Measurements from ENCODE around the gene TMEM179B. TPM values are rescaled to one million over a fixed set of nuclear protein-coding genes. Genes with fewer than 3 reads are reported as not detected.

The TMEM179B gene
- total and polyA plus RNA-seq, 2 of the 13 experiments (the other 11 are each of a cell fraction or from before 2014, with no cell fraction given), result 24.8 to 25.7 TPM

DNA sequence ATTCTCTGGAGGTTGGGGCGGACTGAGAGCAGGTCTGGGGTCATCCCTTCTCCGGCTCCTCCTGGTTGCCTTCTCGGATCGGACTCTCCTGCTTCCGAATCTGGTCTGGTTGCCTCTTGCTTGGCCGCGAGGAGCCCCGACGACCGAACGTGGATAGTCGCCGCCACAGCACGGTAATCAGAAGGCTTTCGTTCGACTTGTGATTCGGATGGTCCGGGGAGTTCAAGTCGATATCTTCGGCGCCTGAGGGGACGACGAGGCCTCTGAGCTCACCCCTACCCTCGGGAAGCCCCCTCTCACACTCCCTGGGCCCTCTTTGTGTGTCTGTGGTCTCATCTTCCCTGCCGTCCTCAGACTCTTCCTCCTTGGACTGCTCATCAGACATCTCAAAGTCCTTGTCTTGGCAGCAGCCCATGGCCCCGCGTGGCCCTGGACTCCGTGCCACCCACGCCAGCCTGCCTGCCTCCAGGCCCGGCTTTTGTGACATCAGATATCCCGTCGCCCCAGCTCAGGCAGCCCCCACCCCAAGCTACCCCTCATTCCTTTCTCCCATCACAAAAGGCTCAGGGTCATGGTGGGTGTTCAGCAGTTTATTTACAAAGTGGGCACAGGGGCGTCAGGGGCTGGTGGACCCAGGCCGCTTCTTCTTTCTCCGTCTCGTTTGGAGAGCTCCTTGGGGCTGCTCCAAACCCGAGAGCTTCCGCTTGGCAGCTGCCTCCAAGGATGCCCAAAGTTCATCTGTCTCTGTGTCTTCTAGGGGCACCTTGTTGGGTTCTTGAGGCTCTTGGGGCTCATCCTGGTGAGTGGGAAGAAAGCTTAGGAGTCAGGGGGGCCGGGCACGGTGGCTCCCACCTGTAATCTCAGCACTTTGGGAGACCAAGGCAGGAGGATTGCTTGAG lies 45.4 kb downstream of the TMEM179B start, which contains the start of gene TEX54 (continued):
- TF ChIP-seq, protein P1, sequence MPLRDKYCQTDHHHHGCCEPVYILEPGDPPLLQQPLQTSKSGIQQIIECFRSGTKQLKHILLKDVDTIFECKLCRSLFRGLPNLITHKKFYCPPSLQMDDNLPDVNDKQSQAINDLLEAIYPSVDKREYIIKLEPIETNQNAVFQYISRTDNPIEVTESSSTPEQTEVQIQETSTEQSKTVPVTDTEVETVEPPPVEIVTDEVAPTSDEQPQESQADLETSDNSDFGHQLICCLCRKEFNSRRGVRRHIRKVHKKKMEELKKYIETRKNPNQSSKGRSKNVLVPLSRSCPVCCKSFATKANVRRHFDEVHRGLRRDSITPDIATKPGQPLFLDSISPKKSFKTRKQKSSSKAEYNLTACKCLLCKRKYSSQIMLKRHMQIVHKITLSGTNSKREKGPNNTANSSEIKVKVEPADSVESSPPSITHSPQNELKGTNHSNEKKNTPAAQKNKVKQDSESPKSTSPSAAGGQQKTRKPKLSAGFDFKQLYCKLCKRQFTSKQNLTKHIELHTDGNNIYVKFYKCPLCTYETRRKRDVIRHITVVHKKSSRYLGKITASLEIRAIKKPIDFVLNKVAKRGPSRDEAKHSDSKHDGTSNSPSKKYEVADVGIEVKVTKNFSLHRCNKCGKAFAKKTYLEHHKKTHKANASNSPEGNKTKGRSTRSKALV (CRISPR knock-in tag; IDR thresholded peaks at IDR 0.05), result 0 out of 2 replicates have a peak, but pooled peaks have one; percentile 49
- no peak for TF ChIP-seq SMAD1 (CRISPR knock-in tag; IDR thresholded peaks at IDR 0.05; ENCODE audit: borderline replicate concordance, low read depth)
- TF ChIP-seq ATF7-NPFF (CRISPR knock-in tag; IDR thresholded peaks at IDR 0.05; ENCODE audit: low read depth), result no peak
- 0 out of 2 replicates have a peak, but pooled peaks have one; percentile 11 for TF ChIP-seq ZNF331 (CRISPR knock-in tag; IDR thresholded peaks at IDR 0.05)
- TF ChIP-seq, protein P2, sequence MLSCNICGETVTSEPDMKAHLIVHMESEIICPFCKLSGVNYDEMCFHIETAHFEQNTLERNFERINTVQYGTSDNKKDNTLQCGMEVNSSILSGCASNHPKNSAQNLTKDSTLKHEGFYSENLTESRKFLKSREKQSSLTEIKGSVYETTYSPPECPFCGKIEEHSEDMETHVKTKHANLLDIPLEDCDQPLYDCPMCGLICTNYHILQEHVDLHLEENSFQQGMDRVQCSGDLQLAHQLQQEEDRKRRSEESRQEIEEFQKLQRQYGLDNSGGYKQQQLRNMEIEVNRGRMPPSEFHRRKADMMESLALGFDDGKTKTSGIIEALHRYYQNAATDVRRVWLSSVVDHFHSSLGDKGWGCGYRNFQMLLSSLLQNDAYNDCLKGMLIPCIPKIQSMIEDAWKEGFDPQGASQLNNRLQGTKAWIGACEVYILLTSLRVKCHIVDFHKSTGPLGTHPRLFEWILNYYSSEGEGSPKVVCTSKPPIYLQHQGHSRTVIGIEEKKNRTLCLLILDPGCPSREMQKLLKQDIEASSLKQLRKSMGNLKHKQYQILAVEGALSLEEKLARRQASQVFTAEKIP (CRISPR knock-in tag; IDR thresholded peaks at IDR 0.05; ENCODE audit: borderline replicate concordance), result no peak
- peak; percentile 32; the same call in 1 of the 2 replicates for TF ChIP-seq HDAC1 (CRISPR knock-in tag; IDR thresholded peaks at IDR 0.05)
- TF ChIP-seq NONO (IDR thresholded peaks at IDR 0.05), result no peak
- 0 out of 2 replicates have a peak, but pooled peaks have one; percentile 23 for TF ChIP-seq NONO (CRISPR knock-in tag; conservative IDR thresholded peaks at IDR 0.05)
- TF ChIP-seq RXRB (CRISPR knock-in tag; IDR thresholded peaks at IDR 0.05; ENCODE audit: borderline replicate concordance), result 0 out of 2 replicates have a peak, but pooled peaks have one; percentile 1
- TF ChIP-seq, protein P3, sequence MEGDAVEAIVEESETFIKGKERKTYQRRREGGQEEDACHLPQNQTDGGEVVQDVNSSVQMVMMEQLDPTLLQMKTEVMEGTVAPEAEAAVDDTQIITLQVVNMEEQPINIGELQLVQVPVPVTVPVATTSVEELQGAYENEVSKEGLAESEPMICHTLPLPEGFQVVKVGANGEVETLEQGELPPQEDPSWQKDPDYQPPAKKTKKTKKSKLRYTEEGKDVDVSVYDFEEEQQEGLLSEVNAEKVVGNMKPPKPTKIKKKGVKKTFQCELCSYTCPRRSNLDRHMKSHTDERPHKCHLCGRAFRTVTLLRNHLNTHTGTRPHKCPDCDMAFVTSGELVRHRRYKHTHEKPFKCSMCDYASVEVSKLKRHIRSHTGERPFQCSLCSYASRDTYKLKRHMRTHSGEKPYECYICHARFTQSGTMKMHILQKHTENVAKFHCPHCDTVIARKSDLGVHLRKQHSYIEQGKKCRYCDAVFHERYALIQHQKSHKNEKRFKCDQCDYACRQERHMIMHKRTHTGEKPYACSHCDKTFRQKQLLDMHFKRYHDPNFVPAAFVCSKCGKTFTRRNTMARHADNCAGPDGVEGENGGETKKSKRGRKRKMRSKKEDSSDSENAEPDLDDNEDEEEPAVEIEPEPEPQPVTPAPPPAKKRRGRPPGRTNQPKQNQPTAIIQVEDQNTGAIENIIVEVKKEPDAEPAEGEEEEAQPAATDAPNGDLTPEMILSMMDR (CRISPR knock-in tag; IDR thresholded peaks at IDR 0.05), result no peak
- TF ChIP-seq GATA4 (IDR thresholded peaks at IDR 0.05; ENCODE audit: borderline replicate concordance, low read depth), result 0 out of 2 replicates have a peak, but pooled peaks have one; percentile 0
- TF ChIP-seq ZNF644 (CRISPR knock-in tag; IDR thresholded peaks at IDR 0.05; ENCODE audit: low read depth), result no peak
- TF ChIP-seq, protein P4, sequence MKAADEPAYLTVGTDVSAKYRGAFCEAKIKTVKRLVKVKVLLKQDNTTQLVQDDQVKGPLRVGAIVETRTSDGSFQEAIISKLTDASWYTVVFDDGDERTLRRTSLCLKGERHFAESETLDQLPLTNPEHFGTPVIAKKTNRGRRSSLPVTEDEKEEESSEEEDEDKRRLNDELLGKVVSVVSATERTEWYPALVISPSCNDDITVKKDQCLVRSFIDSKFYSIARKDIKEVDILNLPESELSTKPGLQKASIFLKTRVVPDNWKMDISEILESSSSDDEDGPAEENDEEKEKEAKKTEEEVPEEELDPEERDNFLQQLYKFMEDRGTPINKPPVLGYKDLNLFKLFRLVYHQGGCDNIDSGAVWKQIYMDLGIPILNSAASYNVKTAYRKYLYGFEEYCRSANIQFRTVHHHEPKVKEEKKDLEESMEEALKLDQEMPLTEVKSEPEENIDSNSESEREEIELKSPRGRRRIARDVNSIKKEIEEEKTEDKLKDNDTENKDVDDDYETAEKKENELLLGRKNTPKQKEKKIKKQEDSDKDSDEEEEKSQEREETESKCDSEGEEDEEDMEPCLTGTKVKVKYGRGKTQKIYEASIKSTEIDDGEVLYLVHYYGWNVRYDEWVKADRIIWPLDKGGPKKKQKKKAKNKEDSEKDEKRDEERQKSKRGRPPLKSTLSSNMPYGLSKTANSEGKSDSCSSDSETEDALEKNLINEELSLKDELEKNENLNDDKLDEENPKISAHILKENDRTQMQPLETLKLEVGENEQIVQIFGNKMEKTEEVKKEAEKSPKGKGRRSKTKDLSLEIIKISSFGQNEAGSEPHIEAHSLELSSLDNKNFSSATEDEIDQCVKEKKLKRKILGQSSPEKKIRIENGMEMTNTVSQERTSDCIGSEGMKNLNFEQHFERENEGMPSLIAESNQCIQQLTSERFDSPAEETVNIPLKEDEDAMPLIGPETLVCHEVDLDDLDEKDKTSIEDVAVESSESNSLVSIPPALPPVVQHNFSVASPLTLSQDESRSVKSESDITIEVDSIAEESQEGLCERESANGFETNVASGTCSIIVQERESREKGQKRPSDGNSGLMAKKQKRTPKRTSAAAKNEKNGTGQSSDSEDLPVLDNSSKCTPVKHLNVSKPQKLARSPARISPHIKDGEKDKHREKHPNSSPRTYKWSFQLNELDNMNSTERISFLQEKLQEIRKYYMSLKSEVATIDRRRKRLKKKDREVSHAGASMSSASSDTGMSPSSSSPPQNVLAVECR (CRISPR knock-in tag; IDR thresholded peaks at IDR 0.05; ENCODE audit: borderline replicate concordance), result 0 out of 2 replicates have a peak, but pooled peaks have one; percentile 5
